ENCODE results near the gene TMEM89. TPM values are rescaled to one million over a fixed set of nuclear protein-coding genes. Genes with fewer than 3 reads are reported as not detected.

The TMEM89 gene
- total and polyA plus RNA-seq, 2 of the 13 experiments (the other 11 are each of a cell fraction or from before 2014, with no cell fraction given): 0.31 to 0.59 TPM

GRCh38 chr3:48572517-48572916 lies 49.1 kb downstream of the TMEM89 start:
- Histone ChIP-seq H3K9ac (ENCODE audit: insufficient read depth, low read depth, low read length) (no peak overlapping the region), H3K27ac (ENCODE audit: extremely low read length, insufficient read depth, low read length) (no peak overlapping the region), H3K9me3 (ENCODE audit: low read length) (no peaks in the 10 kb centered on the region), H4K20me1 (ENCODE audit: insufficient read depth, low read length) (no peaks in the 10 kb centered on the region), H3K4me3 (replicated peaks in 1 of 3; ENCODE audit: insufficient read depth in 1 of 3, low read depth in 2 of 3, low read length in 3 of 3) (peak overlapping the region in 1 of 3 experiments; percentile 37; a peak in 1 of 6 replicates), H3K36me3 (replicated peaks in 1 of 2; ENCODE audit: control insufficient read depth in 1 of 2, insufficient read depth in 2 of 2, low read length in 2 of 2) (no peaks in the 10 kb centered on the region; a peak in 1 of 5 replicates), H3K79me2 (ENCODE audit: insufficient read depth, low read length) (no peaks in the 10 kb centered on the region), H3K4me2 (ENCODE audit: low read depth, low read length) (peak overlapping the region; percentile 62), H3K4me1 (ENCODE audit: insufficient read depth, low read length) (peaks cover 70% of the 10 kb centered on the region), H3K27me3 (ENCODE audit: control insufficient read depth in 1 of 2, insufficient read depth in 2 of 2, low read length in 2 of 2) (no peaks in the 10 kb centered on the region), H2AFZ (ENCODE audit: low read length) (no peak overlapping the region)
- DNase-seq (ENCODE audit: low spot score) (no peak), FAIRE-seq (no peak), ATAC-seq (peak; percentile 8)
- no TSS peak for BruUV-seq (replicated peaks)
- POLR2A ChIA-PET: interaction anchor here (0.9 kb wide), 1 partner anchor 63 kb away, joined by 3 read pairs; the partner anchor contains the start of gene SLC26A6
- intact Hi-C loops (cut with micrococcal nuclease; ENCODE audit: unreplicated experiment): no loop called here
- in situ Hi-C loops (cut with HindIII; ENCODE audit: extremely low pct_ligation_motif_present, low pct_unique_long_range_greater_than_20kb): no loop called here
- TF ChIP-seq HOXA9 (CRISPR knock-in tag; IDR thresholded peaks at IDR 0.05; ENCODE audit: borderline replicate concordance) (no peak), ZNF670 (CRISPR knock-in tag; IDR thresholded peaks at IDR 0.05; ENCODE audit: borderline replicate concordance) (no peak), NR2F2 (IDR thresholded peaks at IDR 0.05; ENCODE audit: borderline replicate concordance, low read depth) (0 out of 2 replicates have a peak, but pooled peaks have one; percentile 35), ZSCAN25 (CRISPR knock-in tag; IDR thresholded peaks at IDR 0.05) (0 out of 2 replicates have a peak, but pooled peaks have one; percentile 17), PAXIP1 (CRISPR knock-in tag; conservative IDR thresholded peaks at IDR 0.05) (peak; percentile 36; the same call in 1 of the 2 replicates), HNRNPL (IDR thresholded peaks at IDR 0.05; ENCODE audit: low read depth, low read length) (peak; percentile 86), HNF4A (CRISPR knock-in tag; IDR thresholded peaks at IDR 0.05) (peak; percentile 22; the same call in 1 of the 2 replicates), NR2C2 (CRISPR knock-in tag; IDR thresholded peaks at IDR 0.05; ENCODE audit: borderline replicate concordance) (peak; percentile 47; the same call in 1 of the 2 replicates), HINFP (CRISPR knock-in tag; IDR thresholded peaks at IDR 0.05; ENCODE audit: low read depth) (peak; percentile 98), EP300 (IDR thresholded peaks at IDR 0.05; ENCODE audit: low read depth in 2 of 2, low read length in 2 of 2) (peak in 1 of 2 experiments; percentile 23; a peak in 1 of 4 replicates), EP300 (CRISPR knock-in tag; IDR thresholded peaks at IDR 0.05; ENCODE audit: borderline replicate concordance) (no peak), NR2F6 (IDR thresholded peaks at IDR 0.05) (peak; percentile 12; the same call in 1 of the 2 replicates), NR2F6 (CRISPR knock-in tag; IDR thresholded peaks at IDR 0.05) (peak; percentile 31; the same call in 1 of the 2 replicates), ZSCAN31 (CRISPR knock-in tag; IDR thresholded peaks at IDR 0.05; ENCODE audit: low read depth) (no peak), HNF4G (IDR thresholded peaks at IDR 0.05; ENCODE audit: borderline replicate concordance, low read depth, low read length) (peak; percentile 68; the same call in 1 of the 2 replicates), HNF4G (CRISPR knock-in tag; IDR thresholded peaks at IDR 0.05; ENCODE audit: borderline replicate concordance, low read depth) (no peak)
- 4% methylated on average over 5 of the region's 7 CpGs for WGBS (ENCODE audit: low lambda C conversion rate)
- CTCF ChIA-PET (ENCODE audit: low intra/inter-chr PET ratio, low total read pairs): no interaction called here
